ENCODE results near the gene GCM1. TPM values are rescaled to one million over a fixed set of nuclear protein-coding genes. Genes with fewer than 3 reads are reported as not detected.
A peak's percentile ranks its signal among the peaks of the same experiment; 100 is the strongest.
"Not testable (repeated sequence)": the region's sequence is repeated elsewhere in the genome, so short reads cannot be mapped to it uniquely, and the experiment has no call there.

GCM1 gene
- total RNA-seq, 4 donors from 2014 or later: not detected

DNA sequence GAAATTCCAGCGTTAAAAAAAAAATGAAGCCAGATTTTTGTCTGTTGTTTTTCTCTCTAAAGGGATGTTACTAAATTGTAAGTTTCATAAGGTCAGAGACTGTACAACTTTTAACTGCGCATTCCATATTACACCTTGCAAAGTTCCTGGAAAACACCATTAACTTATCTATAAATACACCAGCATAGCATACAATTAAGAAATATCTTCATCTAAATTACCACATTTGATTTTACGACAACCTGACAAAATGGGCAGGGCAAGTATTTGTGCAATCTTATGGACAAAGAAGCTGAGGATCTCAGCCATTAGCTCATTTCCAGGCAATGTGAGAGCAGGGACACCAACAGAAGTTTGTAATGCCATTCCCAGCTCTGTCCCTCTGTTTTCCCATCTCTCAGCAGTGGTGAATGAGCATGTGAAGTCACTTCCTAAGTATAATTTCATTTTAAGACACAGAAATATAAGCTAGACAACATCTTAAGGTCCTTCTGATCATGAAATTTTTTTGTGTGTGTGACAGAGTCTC lies 12.9 kb upstream of the GCM1 start:
- Histone ChIP-seq H3K9me3 (no peaks in the 10 kb centered on the region), H3K4me1 (peaks cover 0 to 16% (median 4%) of the 10 kb centered on the region in 3 donors), H3K27ac (peak overlapping the region in 3 of 4 donors; percentile 36 to 60 (median 41)), H3K27me3 (no peaks in the 10 kb centered on the region), H3K36me3 (no peaks in the 10 kb centered on the region), H3K4me3 (no peak overlapping the region)
- no peak for TF ChIP-seq EP300 (IDR thresholded peaks at IDR 0.05)
- peak; percentile 52 for TF ChIP-seq POLR2AphosphoS5 (IDR thresholded peaks at IDR 0.05)
- WGBS, 2 donors (ENCODE audit: low coverage in 1 of 2): 40 to 67% methylated on average over 2 to 3 of the region's 3 CpGs
- peak; percentile 68 for ATAC-seq

DNA sequence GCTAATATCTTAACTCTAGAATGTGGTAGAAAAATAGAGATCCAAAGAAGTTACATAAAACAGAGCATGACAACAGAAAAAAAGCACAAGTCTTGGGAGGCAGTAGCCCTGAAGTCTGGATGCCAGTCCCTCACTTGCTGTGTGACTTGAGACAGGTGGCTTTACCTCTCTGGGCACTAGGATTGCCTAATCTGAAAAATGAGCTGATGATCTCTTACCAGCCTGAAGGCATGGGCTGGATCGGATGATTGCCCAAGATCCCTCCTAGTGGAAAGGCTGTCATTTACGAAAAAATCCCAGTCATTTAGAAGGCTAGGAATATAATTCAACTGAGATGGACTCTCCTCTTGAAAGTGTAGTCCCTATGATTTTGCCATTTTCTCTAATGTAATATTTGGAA lies 10.9 kb upstream of the GCM1 start:
- ATAC-seq: no peak
- WGBS, 2 donors (ENCODE audit: low coverage in 1 of 2): 58 to 70% methylated on average over 2 of the region's 2 CpGs

GRCh38 chr6:53158076-53158475 lies 9.4 kb upstream of the GCM1 start:
- 87 to 93% methylated on average over 5 to 6 of the region's 6 CpGs for WGBS, 2 donors (ENCODE audit: low coverage in 1 of 2)
- not testable (repeated sequence) for H3K4me1 ChIP-seq, H3K27me3 ChIP-seq, H3K36me3 ChIP-seq, H3K9me3 ChIP-seq, H3K4me3 ChIP-seq, ATAC-seq, H3K27ac ChIP-seq

More for the DNA sequence above, 10.9 kb upstream of the GCM1 start:
- H3K4me1 ChIP-seq: no peaks in the 10 kb centered on the region
- no peak overlapping the region for H3K27ac ChIP-seq
- no peak for TF ChIP-seq EP300 (IDR thresholded peaks at IDR 0.05)
- no peak for TF ChIP-seq POLR2A (IDR thresholded peaks at IDR 0.05)
- no peaks in the 10 kb centered on the region for H3K9me3 ChIP-seq
- no peak overlapping the region for H3K4me3 ChIP-seq
- H3K36me3 ChIP-seq: no peaks in the 10 kb centered on the region
- H3K27me3 ChIP-seq: no peaks in the 10 kb centered on the region

DNA sequence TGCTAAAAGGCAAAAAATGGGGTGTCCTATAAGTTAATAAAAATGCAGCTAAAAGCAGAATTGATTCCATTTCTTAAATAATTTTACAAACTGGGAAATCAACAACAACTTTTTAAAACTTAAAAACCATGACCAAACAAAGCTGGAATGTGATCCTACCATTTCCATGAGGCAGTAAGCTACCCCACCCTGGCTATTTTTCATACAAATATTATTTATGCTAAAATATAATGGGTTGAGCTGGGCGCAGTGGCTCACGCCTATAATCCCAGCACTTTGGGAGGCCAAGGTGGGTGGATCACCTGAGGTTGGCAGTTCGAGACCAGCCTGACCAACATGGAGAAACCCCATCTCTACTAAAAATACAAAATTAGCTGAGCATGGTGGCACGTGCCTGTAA lies 6.6 kb upstream of the GCM1 start:
- H3K9me3 ChIP-seq, ATAC-seq, H3K27ac ChIP-seq, H3K27me3 ChIP-seq, H3K36me3 ChIP-seq, H3K4me1 ChIP-seq, H3K4me3 ChIP-seq: not testable (repeated sequence)
- WGBS, 2 donors (ENCODE audit: low coverage in 1 of 2): 97% methylated on average over 4 of the region's 4 CpGs; no CpG with 5 or more reads in 1 of the 2 donors

- Histone ChIP-seq H3K27me3 (no peaks in the 10 kb centered on the region), H3K27ac (peak overlapping the region in 2 of 4 donors; percentile 9 to 32), H3K4me3 (no peak overlapping the region), H3K9me3 (no peaks in the 10 kb centered on the region), H3K36me3 (no peaks in the 10 kb centered on the region), H3K4me1 (no peaks in the 10 kb centered on the region)
- 74 to 80% methylated on average over 1 to 2 of the region's 2 CpGs for WGBS, 2 donors (ENCODE audit: low coverage in 1 of 2)
- TF ChIP-seq CTCF (IDR thresholded peaks at IDR 0.05): no peak
- no peak for TF ChIP-seq POLR2A (IDR thresholded peaks at IDR 0.05)
- no peak for TF ChIP-seq EP300 (IDR thresholded peaks at IDR 0.05)
- no peak for TF ChIP-seq POLR2AphosphoS5 (IDR thresholded peaks at IDR 0.05)
- no peak for ATAC-seq
These were observed 6.2 kb upstream of the GCM1 start for GRCh38 chr6:53154794-53155193.

- Histone ChIP-seq H3K27ac (peak overlapping the region in 2 of 4 donors; percentile 9 to 32), H3K27me3 (no peaks in the 10 kb centered on the region), H3K4me3 (no peak overlapping the region), H3K9me3 (no peaks in the 10 kb centered on the region), H3K4me1 (no peaks in the 10 kb centered on the region), H3K36me3 (no peaks in the 10 kb centered on the region)
- TF ChIP-seq EP300 (IDR thresholded peaks at IDR 0.05) (no peak), POLR2AphosphoS5 (IDR thresholded peaks at IDR 0.05) (no peak), POLR2A (IDR thresholded peaks at IDR 0.05) (no peak), CTCF (IDR thresholded peaks at IDR 0.05) (no peak)
- no peak for ATAC-seq
- 49 to 89% methylated on average over 2 to 4 of the region's 4 CpGs for WGBS, 2 donors (ENCODE audit: low coverage in 1 of 2)
These were observed 5.4 kb upstream of the GCM1 start for GRCh38 chr6:53154071-53154470.

GRCh38 chr6:53152576-53152975 lies 3.9 kb upstream of the GCM1 start:
- TF ChIP-seq CTCF (IDR thresholded peaks at IDR 0.05) (no peak), POLR2A (IDR thresholded peaks at IDR 0.05) (no peak), EP300 (IDR thresholded peaks at IDR 0.05) (no peak), POLR2AphosphoS5 (IDR thresholded peaks at IDR 0.05) (no peak)
- ATAC-seq: no peak
- H3K9me3 ChIP-seq: no peaks in the 10 kb centered on the region
- no peak overlapping the region for H3K27ac ChIP-seq
- no peaks in the 10 kb centered on the region for H3K36me3 ChIP-seq
- no peaks in the 10 kb centered on the region for H3K27me3 ChIP-seq
- no peaks in the 10 kb centered on the region for H3K4me1 ChIP-seq
- no peak overlapping the region for H3K4me3 ChIP-seq
- 94 to 100% methylated on average over 2 of the region's 2 CpGs for WGBS, 2 donors (ENCODE audit: low coverage in 1 of 2)

Measured in gastroesophageal sphincter (tissue), 4 donors.